Vagina (tissue), 2 donors: ENCODE results near the gene FAM241A. TPM values are rescaled to one million over a fixed set of nuclear protein-coding genes. Genes with fewer than 3 reads are reported as not detected.

ENCODE experiments used
- DNase-seq, 2 donors: peaks; one replicate each; pipeline ENCODE4 v3.0.0-alpha.2; 2017; ENCODE audit errors: extremely low spot score in 2 of 2
- H3K27ac ChIP-seq: fragments of 200-600 bp; sonication (generic); one replicate; pipeline ENCODE4 v1.5.1; 2019
- H3K27me3 ChIP-seq: fragments of 200-600 bp; sonication (generic); one replicate; pipeline ENCODE4 v1.5.1; 2019
- H3K36me3 ChIP-seq, 2 donors: fragments of 200-600 bp; sonication (generic); one replicate each; pipeline ENCODE4 v1.5.1; 2017 to 2019
- H3K4me1 ChIP-seq: fragments of 200-600 bp; sonication (generic); one replicate; pipeline ENCODE4 v1.5.1; 2019
- H3K4me3 ChIP-seq, 2 donors: fragments of 200-600 bp; sonication (generic); 1 replicate in 1 of 2; 2 replicates in 1 of 2; pipeline ENCODE4 v1.5.1; 2016 to 2019
- H3K9me3 ChIP-seq: fragments of 200-600 bp; sonication (generic); one replicate; pipeline ENCODE4 v1.5.1; 2019
- POLR2A ChIP-seq, 2 donors: fragments of 450-650 bp; IDR thresholded peaks; one replicate each; pipeline ENCODE4 v1.6.1; 2017; ENCODE audit warnings: antibody characterized with exemption in 2 of 2, mild to moderate bottlenecking in 2 of 2, moderate library complexity in 2 of 2
- POLR2AphosphoS5 ChIP-seq, 2 donors: sonication (generic); formaldehyde crosslinking; IDR thresholded peaks; one replicate each; pipeline ENCODE4 v1.9.0; 2017; ENCODE audit warnings: antibody characterized with exemption in 2 of 2, mild to moderate bottlenecking in 2 of 2, low read depth in 1 of 2; ENCODE audit not compliant: insufficient read depth in 1 of 2
- intact Hi-C: fragments of 100-400 bp; cut with DNase I; formaldehyde crosslinking; loops from one replicate; pipeline ENCODE4 v1.15.1; 2023
- total RNA-seq: library from RNA; depleted of rRNA; stranded (reverse); fragments of >200 nt; gene quantifications from one replicate; pipeline ENCODE4 v1.2.3, GENCODE V29; 2016
- TF ChIP-seq, protein P1 (sequence below), 3 experiments: fragments of 450-650 bp in 2 of 3; fragments of 200-600 bp in 1 of 3; sonication (generic) in 1 of 3; IDR thresholded peaks; one replicate each; pipeline ENCODE4 v1.5.1; 2017 to 2019; ENCODE audit warnings: antibody characterized with exemption in 3 of 3, mild to moderate bottlenecking in 2 of 3, moderate library complexity in 2 of 3

Gene FAM241A
- total RNA-seq, 1 donor from 2014 or later: 3.4 TPM

DNA sequence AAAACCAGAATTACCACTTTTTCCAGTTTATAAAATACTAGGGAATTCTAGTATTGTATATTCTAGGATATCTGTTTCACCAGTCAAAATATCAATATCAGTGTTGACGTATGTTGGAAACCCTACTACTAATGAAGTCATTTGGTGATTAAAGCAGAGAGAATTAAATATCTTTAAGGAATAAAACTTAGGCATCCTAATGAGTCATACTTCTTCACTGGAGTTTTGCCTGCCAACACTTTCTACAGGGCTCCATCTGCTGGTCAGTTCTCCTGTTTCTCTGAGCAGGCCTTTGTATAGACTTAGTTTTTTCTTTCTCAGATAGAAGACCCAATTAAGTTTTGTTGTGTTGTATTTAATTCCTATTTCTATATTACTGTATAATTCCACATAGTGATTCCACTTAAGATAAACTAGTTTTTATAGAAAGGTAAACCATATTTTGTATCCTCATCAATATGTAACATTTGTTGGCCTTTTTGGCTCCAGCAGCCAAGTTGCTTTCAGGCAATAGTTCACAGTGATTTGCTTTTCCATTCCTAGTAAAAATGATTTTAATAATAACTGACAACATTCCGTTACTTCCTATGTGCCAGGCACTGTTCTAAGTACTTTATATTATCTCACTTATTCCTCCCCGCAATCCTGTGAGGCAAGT, 89.8 kb downstream of the FAM241A start:
- TF ChIP-seq, protein P1, sequence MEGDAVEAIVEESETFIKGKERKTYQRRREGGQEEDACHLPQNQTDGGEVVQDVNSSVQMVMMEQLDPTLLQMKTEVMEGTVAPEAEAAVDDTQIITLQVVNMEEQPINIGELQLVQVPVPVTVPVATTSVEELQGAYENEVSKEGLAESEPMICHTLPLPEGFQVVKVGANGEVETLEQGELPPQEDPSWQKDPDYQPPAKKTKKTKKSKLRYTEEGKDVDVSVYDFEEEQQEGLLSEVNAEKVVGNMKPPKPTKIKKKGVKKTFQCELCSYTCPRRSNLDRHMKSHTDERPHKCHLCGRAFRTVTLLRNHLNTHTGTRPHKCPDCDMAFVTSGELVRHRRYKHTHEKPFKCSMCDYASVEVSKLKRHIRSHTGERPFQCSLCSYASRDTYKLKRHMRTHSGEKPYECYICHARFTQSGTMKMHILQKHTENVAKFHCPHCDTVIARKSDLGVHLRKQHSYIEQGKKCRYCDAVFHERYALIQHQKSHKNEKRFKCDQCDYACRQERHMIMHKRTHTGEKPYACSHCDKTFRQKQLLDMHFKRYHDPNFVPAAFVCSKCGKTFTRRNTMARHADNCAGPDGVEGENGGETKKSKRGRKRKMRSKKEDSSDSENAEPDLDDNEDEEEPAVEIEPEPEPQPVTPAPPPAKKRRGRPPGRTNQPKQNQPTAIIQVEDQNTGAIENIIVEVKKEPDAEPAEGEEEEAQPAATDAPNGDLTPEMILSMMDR (IDR thresholded peaks at IDR 0.05): peak; percentile 66 to 74 (median 71)
- no peak for TF ChIP-seq POLR2A (IDR thresholded peaks at IDR 0.05)
- peak in 1 of 2 donors; percentile 56 for TF ChIP-seq POLR2AphosphoS5 (IDR thresholded peaks at IDR 0.05; ENCODE audit: insufficient read depth in 1 of 2, low read depth in 1 of 2)
- Histone ChIP-seq H3K36me3 (no peaks in the 10 kb centered on the region), H3K27me3 (no peaks in the 10 kb centered on the region), H3K9me3 (no peaks in the 10 kb centered on the region), H3K4me3 (no peak overlapping the region), H3K4me1 (peaks cover 23% of the 10 kb centered on the region), H3K27ac (no peak overlapping the region)
- DNase-seq: no peak
- intact Hi-C loops: loop anchor here (10.0 kb wide), 1 partner anchor 50 kb away; the partner anchor contains the start of gene TIFA

GRCh38 chr4:112236040-112236439, 90.8 kb downstream of the FAM241A start:
- intact Hi-C loops: loop anchor here (10.0 kb wide), 1 partner anchor 49 kb away; the partner anchor contains the start of gene TIFA
- no peak for TF ChIP-seq POLR2A (IDR thresholded peaks at IDR 0.05)
- no peak for TF ChIP-seq POLR2AphosphoS5 (IDR thresholded peaks at IDR 0.05; ENCODE audit: insufficient read depth in 1 of 2, low read depth in 1 of 2)
- TF ChIP-seq, protein P1 (IDR thresholded peaks at IDR 0.05): no peak
- no peaks in the 10 kb centered on the region for H3K27me3 ChIP-seq
- no peaks in the 10 kb centered on the region for H3K36me3 ChIP-seq
- no peak overlapping the region for H3K27ac ChIP-seq
- no peaks in the 10 kb centered on the region for H3K9me3 ChIP-seq
- no peak overlapping the region for H3K4me3 ChIP-seq
- H3K4me1 ChIP-seq: peaks cover 16% of the 10 kb centered on the region
- DNase-seq: no peak

DNA sequence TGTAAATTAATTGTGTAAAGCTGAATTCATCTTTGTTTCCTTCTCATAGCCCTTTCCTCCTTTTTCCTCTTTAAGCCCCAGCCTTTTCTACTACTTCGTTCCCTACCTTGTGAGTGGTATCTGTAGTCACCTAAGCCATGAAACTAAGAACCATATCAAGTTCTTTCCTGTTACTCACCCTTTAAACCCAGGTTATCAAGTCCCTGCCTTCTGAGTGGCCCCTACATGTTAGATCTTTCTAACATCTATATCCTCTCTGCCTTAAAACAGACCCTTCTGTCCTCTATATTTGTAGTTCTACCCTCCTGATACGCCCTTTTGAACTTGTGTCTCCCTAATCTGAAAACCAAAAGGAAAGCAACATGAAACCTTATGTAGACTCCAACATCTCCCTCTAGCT, 93.6 kb downstream of the FAM241A start:
- Histone ChIP-seq H3K4me1 (peaks cover 2% of the 10 kb centered on the region), H3K9me3 (no peaks in the 10 kb centered on the region), H3K36me3 (no peaks in the 10 kb centered on the region), H3K27ac (no peak overlapping the region), H3K4me3 (no peak overlapping the region), H3K27me3 (no peaks in the 10 kb centered on the region)
- no peak for DNase-seq
- intact Hi-C loops: loop anchor here (10.0 kb wide), 1 partner anchor 46 kb away; the partner anchor contains the start of gene TIFA
- TF ChIP-seq, protein P1 (IDR thresholded peaks at IDR 0.05): no peak
- TF ChIP-seq POLR2A (IDR thresholded peaks at IDR 0.05) (no peak), POLR2AphosphoS5 (IDR thresholded peaks at IDR 0.05; ENCODE audit: insufficient read depth in 1 of 2, low read depth in 1 of 2) (no peak)

Other genes with a start within 250 kb of the FAM241A start
- 28.2 TPM for gene AP1AR, start 86.3 kb downstream of the FAM241A start, total RNA-seq
- 5.9 TPM for gene TIFA, start 140.4 kb downstream of the FAM241A start, total RNA-seq
- gene ALPK1, start 151.9 kb downstream of the FAM241A start, total RNA-seq: 32.2 TPM